HCT116 (cell line): ENCODE measurements around the gene ADGRA3. TPM values are rescaled to one million over a fixed set of nuclear protein-coding genes. Genes with fewer than 3 reads are reported as not detected.

ENCODE experiments used
- ATAC-seq: fragments of 200-7000 bp; cut with Tn5 transposase; 2 replicates; pipeline ENCODE4 v1.9.1; 2020; ENCODE audit warnings: mild to moderate bottlenecking, moderate library complexity
- BruUV-seq: library from RNA; stranded (reverse); fragments of 400-500 nt; replicated peaks from 2 replicates; lab custom pipeline; 2021; lab: Mats Ljungman, UMichigan
- CTCF ChIA-PET: fragments of 300-600 bp; sonication (Branson Sonifier 250); formaldehyde crosslinking; loops from one replicate; lab custom pipeline; 2021; ENCODE audit warnings: antibody characterized with exemption; lab: Charles Lee
- POLR2A ChIA-PET: fragments of 300-600, 350-600 bp; sonication (Branson Sonifier 250); formaldehyde crosslinking; loops from one replicate; lab custom pipeline; 2021; ENCODE audit warnings: antibody characterized with exemption; lab: Charles Lee
- RAD21 ChIA-PET, 2 experiments: fragments of 300-600 bp; sonication (Branson Sonifier 250); formaldehyde crosslinking; loops; one replicate each; lab custom pipeline; 2023; ENCODE audit warnings: low total read pairs in 2 of 2; ENCODE audit not compliant: uncharacterized antibody in 2 of 2, unreplicated experiment in 2 of 2, low non-redundant PET in 1 of 2; lab: Charles Lee
- DNase-seq: peaks from one replicate; pipeline ENCODE4 v3.0.0-alpha.2; 2010; ENCODE audit warnings: low read depth, low spot score
- H2AFZ ChIP-seq: fragments of 200-600 bp; shearing (Covaris generic), sonication (generic); 2 replicates; pipeline ENCODE4 v1.6.1; 2017; ENCODE audit warnings: low read depth, mixed run types, mixed read lengths, antibody characterized with exemption, low read length; ENCODE audit not compliant: poor library complexity, severe bottlenecking
- H3K27ac ChIP-seq: 2 replicates; pipeline ENCODE4 v1.5.1; 2012; ENCODE audit warnings: low read depth, low read length
- H3K27me3 ChIP-seq: fragments of 200-600 bp; sonication (generic); 2 replicates; pipeline ENCODE4 v1.6.1; 2016; ENCODE audit warnings: mixed run types, low read length, mixed read lengths; ENCODE audit not compliant: insufficient read depth
- H3K36me3 ChIP-seq, 2 experiments: fragments of 200-500 bp in 1 of 2; fragments of 200-600 bp in 1 of 2; sonication (Bioruptor generic) in 1 of 2; sonication (generic) in 1 of 2; 2 replicates each; pipeline versions ENCODE4 v1.5.1 to v1.6.1; 2014 to 2016; ENCODE audit warnings: low read length in 2 of 2, inconsistent platforms in 1 of 2, mixed read lengths in 1 of 2, mixed run types in 1 of 2; ENCODE audit not compliant: insufficient read depth in 2 of 2, control insufficient read depth in 1 of 2
- H3K4me1 ChIP-seq, 2 experiments: fragments of 200-600 bp in 1 of 2; sonication (generic) in 1 of 2; 2 replicates each; pipeline versions ENCODE4 v1.5.1 to v1.6.1; 2012 to 2017; ENCODE audit warnings: low read length in 2 of 2, inconsistent platforms in 1 of 2, mild to moderate bottlenecking in 1 of 2, mixed read lengths in 1 of 2, mixed run types in 1 of 2, moderate library complexity in 1 of 2; ENCODE audit not compliant: insufficient read depth in 2 of 2, control insufficient read depth in 1 of 2
- H3K4me2 ChIP-seq: fragments of 200-600 bp; sonication (generic); 2 replicates; pipeline ENCODE4 v1.6.1; 2017; ENCODE audit warnings: mixed run types, low read length, mixed read lengths
- H3K4me3 ChIP-seq, 2 experiments: fragments of 200-600 bp in 1 of 2; sonication (generic) in 1 of 2; replicated peaks in 1 of 2; 2 replicates each; pipeline ENCODE4 v1.5.1; 2011 to 2016; ENCODE audit warnings: low read length in 2 of 2, control low read depth in 1 of 2, low read depth in 1 of 2, mild to moderate bottlenecking in 1 of 2, mixed read lengths in 1 of 2, mixed run types in 1 of 2
- H3K79me2 ChIP-seq: fragments of 200-600 bp; sonication (generic); 2 replicates; pipeline ENCODE4 v1.6.1; 2017; ENCODE audit warnings: mild to moderate bottlenecking, mixed run types, low read length, moderate library complexity, mixed read lengths; ENCODE audit not compliant: insufficient read depth
- H3K9ac ChIP-seq: fragments of 200-600 bp; sonication (generic); 2 replicates; pipeline ENCODE4 v1.6.1; 2016; ENCODE audit warnings: low read length, mixed read lengths
- H3K9me2 ChIP-seq: fragments of 200-600 bp; sonication (generic), shearing (Covaris generic); 2 replicates; pipeline ENCODE4 v1.6.1; 2017; ENCODE audit warnings: mixed run types, mild to moderate bottlenecking, moderate library complexity; ENCODE audit not compliant: insufficient read depth
- H3K9me3 ChIP-seq, 2 experiments: fragments of 200-500 bp in 1 of 2; fragments of 200-600 bp in 1 of 2; sonication (Bioruptor generic) in 1 of 2; sonication (generic) in 1 of 2; 2 replicates each; pipeline ENCODE4 v1.6.1; 2014 to 2017; ENCODE audit warnings: low read length in 2 of 2, mixed read lengths in 2 of 2, inconsistent platforms in 1 of 2, low read depth in 1 of 2, mild to moderate bottlenecking in 1 of 2, mixed run types in 1 of 2, moderate library complexity in 1 of 2; ENCODE audit not compliant: control insufficient read depth in 1 of 2, insufficient read depth in 1 of 2
- H4K20me1 ChIP-seq: fragments of 200-600 bp; sonication (generic), shearing (Covaris generic); 2 replicates; pipeline ENCODE4 v1.6.1; 2017; ENCODE audit warnings: mixed run types, mild to moderate bottlenecking, moderate library complexity; ENCODE audit not compliant: insufficient read depth
- CBX3 ChIP-seq: IDR thresholded peaks from 2 replicates; pipeline ENCODE4 v1.6.1; 2012; ENCODE audit warnings: low read depth
- CTCF ChIP-seq, 3 experiments: fragments of 200-600 bp in 1 of 3; sonication (generic) in 1 of 3; IDR thresholded peaks in 2 of 3; conservative IDR thresholded peaks in 1 of 3; 2 replicates each; pipeline ENCODE4 v1.5.1; 2012 to 2017; ENCODE audit warnings: low read depth in 2 of 3, low read length in 2 of 3, antibody characterized with exemption in 1 of 3, borderline replicate concordance in 1 of 3, control low read depth in 1 of 3, mild to moderate bottlenecking in 1 of 3, mixed read lengths in 1 of 3, mixed run types in 1 of 3, moderate library complexity in 1 of 3; ENCODE audit not compliant: insufficient read depth in 1 of 3
- REST ChIP-seq: IDR thresholded peaks from 2 replicates; pipeline ENCODE4 v1.6.1; 2012; ENCODE audit warnings: low read depth
- SIN3A ChIP-seq: IDR thresholded peaks from 2 replicates; pipeline ENCODE4 v1.6.1; 2012; ENCODE audit warnings: low read depth
- intact Hi-C: fragments of 100-400 bp; cut with micrococcal nuclease; formaldehyde crosslinking; loops from 2 replicates; pipeline ENCODE4 v1.10.0; 2022
- total RNA-seq: library from RNA; stranded (reverse); gene quantifications from one replicate; pipeline ENCODE4 v1.2.1, GENCODE V29; 2021; ENCODE audit not compliant: unreplicated experiment

The ADGRA3 gene
- total RNA-seq, 1 experiment from 2014 or later: 43.0 TPM

GRCh38 chr4:22482250-22483127 lies 33.4 kb downstream of the ADGRA3 start:
- ChIA-PET CTCF (no interaction called here), POLR2A (no interaction called here), RAD21 (no interaction called here)
- Histone ChIP-seq H3K79me2 (peaks cover 90% of the 10 kb centered on the region), H3K27ac (no peak overlapping the region), H3K27me3 (no peaks in the 10 kb centered on the region), H3K4me1 (peaks cover 6 to 9% of the 10 kb centered on the region in 2 experiments; a peak in 2 of 4 replicates), H3K9me2 (no peaks in the 10 kb centered on the region), H3K9me3 (no peaks in the 10 kb centered on the region), H3K4me2 (no peak overlapping the region), H3K9ac (no peak overlapping the region), H4K20me1 (no peaks in the 10 kb centered on the region), H3K36me3 (no peaks in the 10 kb centered on the region), H3K4me3 (no peak overlapping the region), H2AFZ (no peak overlapping the region)
- ATAC-seq: no peak
- DNase-seq: no peak
- intact Hi-C loops: no loop called here
- no peak for TF ChIP-seq SIN3A
- TF ChIP-seq CBX3: no peak
- TF ChIP-seq REST: no peak
- TF ChIP-seq CTCF (IDR thresholded peaks at IDR 0.05 in 2 of 3, conservative IDR thresholded peaks at IDR 0.05 in 1 of 3; ENCODE audit: borderline replicate concordance in 1 of 3, insufficient read depth in 1 of 3, low read depth in 2 of 3, low read length in 2 of 3): no peak
- no TSS peak for BruUV-seq
